Measurements from ENCODE around the gene JMJD8. TPM values are rescaled to one million over a fixed set of nuclear protein-coding genes. Genes with fewer than 3 reads are reported as not detected.
A peak's percentile ranks its signal among the peaks of the same experiment; 100 is the strongest.

Gene JMJD8
- total and polyA plus RNA-seq, 10 of the 15 experiments (the other 5 are each of a cell fraction or from before 2014, with no cell fraction given): 1.00 to 50.4 (median 30.7) TPM

GRCh38 chr16:648071-648780 is 35.9 kb downstream of the JMJD8 start (continued):
- no peak for TF ChIP-seq KAT2A (conservative IDR thresholded peaks at IDR 0.05; ENCODE audit: control insufficient read depth, low read depth, low read length)
- no peak for TF ChIP-seq MEF2A (IDR thresholded peaks at IDR 0.05; ENCODE audit: insufficient read depth, low read depth, low read length)
- TF ChIP-seq CTCF (IDR thresholded peaks at IDR 0.05 in 2 of 3, conservative IDR thresholded peaks at IDR 0.05 in 1 of 3; ENCODE audit: control insufficient read depth in 2 of 3, extremely low read depth in 1 of 3, insufficient read depth in 1 of 3, low read depth in 3 of 3, low read length in 3 of 3): peak; percentile 65 to 82 (median 73)
- TF ChIP-seq GATAD2B (conservative IDR thresholded peaks at IDR 0.05; ENCODE audit: low read depth): 0 out of 2 replicates have a peak, but pooled peaks have one; percentile 19
- TF ChIP-seq MTA3 (IDR thresholded peaks at IDR 0.05; ENCODE audit: borderline replicate concordance, low read length): no peak
- TF ChIP-seq BHLHE40 (IDR thresholded peaks at IDR 0.05; ENCODE audit: borderline replicate concordance in 1 of 2, low read depth in 2 of 2, low read length in 1 of 2): peak in 1 of 2 experiments; percentile 22; a peak in 1 of 4 replicates
- TF ChIP-seq TAF1 (IDR thresholded peaks at IDR 0.05; ENCODE audit: borderline replicate concordance, low read depth, low read length): no peak
- TF ChIP-seq SIN3A (IDR thresholded peaks at IDR 0.05; ENCODE audit: low read depth, low read length): peak; percentile 50; the same call in 1 of the 2 replicates
- peak in 1 of 2 experiments; percentile 4; a peak in 1 of 3 replicates for TF ChIP-seq EGR1 (IDR thresholded peaks at IDR 0.05; ENCODE audit: borderline replicate concordance in 1 of 2, low read depth in 2 of 2, low read length in 2 of 2)
- 0 out of 2 replicates have a peak, but pooled peaks have one; percentile 41 for TF ChIP-seq RB1 (IDR thresholded peaks at IDR 0.05; ENCODE audit: borderline replicate concordance)
